Bronchial smooth muscle cell (primary cell): ENCODE data around the gene TTC3. TPM values are rescaled to one million over a fixed set of nuclear protein-coding genes. Genes with fewer than 3 reads are reported as not detected.

Experiments used
- total RNA-seq: library from RNA; depleted of rRNA; stranded (reverse); fragments of >200 nt; gene quantifications from 2 replicates; pipeline ENCODE4 v1.2.1, GENCODE V29; 2014

The TTC3 gene, protein sequence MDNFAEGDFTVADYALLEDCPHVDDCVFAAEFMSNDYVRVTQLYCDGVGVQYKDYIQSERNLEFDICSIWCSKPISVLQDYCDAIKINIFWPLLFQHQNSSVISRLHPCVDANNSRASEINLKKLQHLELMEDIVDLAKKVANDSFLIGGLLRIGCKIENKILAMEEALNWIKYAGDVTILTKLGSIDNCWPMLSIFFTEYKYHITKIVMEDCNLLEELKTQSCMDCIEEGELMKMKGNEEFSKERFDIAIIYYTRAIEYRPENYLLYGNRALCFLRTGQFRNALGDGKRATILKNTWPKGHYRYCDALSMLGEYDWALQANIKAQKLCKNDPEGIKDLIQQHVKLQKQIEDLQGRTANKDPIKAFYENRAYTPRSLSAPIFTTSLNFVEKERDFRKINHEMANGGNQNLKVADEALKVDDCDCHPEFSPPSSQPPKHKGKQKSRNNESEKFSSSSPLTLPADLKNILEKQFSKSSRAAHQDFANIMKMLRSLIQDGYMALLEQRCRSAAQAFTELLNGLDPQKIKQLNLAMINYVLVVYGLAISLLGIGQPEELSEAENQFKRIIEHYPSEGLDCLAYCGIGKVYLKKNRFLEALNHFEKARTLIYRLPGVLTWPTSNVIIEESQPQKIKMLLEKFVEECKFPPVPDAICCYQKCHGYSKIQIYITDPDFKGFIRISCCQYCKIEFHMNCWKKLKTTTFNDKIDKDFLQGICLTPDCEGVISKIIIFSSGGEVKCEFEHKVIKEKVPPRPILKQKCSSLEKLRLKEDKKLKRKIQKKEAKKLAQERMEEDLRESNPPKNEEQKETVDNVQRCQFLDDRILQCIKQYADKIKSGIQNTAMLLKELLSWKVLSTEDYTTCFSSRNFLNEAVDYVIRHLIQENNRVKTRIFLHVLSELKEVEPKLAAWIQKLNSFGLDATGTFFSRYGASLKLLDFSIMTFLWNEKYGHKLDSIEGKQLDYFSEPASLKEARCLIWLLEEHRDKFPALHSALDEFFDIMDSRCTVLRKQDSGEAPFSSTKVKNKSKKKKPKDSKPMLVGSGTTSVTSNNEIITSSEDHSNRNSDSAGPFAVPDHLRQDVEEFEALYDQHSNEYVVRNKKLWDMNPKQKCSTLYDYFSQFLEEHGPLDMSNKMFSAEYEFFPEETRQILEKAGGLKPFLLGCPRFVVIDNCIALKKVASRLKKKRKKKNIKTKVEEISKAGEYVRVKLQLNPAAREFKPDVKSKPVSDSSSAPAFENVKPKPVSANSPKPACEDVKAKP (N-terminal part only)
- 162 and 289 TPM in 2 replicates for total RNA-seq

DNA sequence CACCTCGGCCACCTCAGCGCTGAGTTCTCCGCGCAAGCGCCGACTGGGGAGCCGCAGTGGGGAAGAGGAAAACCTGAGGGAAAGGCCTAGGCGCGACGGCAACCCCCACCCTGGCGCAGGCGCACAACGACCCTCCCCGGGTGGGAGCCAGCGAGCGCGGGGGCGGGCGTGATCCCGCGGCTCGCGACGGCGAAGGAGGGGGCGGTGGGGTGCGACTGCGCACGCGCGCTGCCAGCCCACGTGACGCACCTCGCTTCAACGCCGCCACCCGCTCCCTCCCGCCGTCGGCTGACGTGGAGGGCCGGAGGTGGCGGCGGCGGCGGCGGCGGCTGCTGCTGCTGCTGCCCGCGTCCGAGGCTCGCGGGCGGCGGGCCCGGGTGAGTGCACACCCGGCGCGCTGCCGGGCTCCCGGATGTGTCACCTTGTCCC is at the start of gene TTC3, which contains the start of gene PIGP:
Gene TTC3, plus strand, starts transcription at position 267 of the 429 bp plus-strand sequence. CDS start 14,004 bp downstream, outside the sequence.
Gene PIGP, minus strand, starts transcription at position 84 of the 429 bp plus-strand sequence. CDS start 556 bp downstream, outside the sequence.

Other genes with a start within 250 kb of the TTC3 start
- gene HLCS, start 106.6 kb upstream of the TTC3 start, total RNA-seq: 17.4 and 28.4 TPM in 2 replicates
- not detected in 2 replicates for gene RIPPLY3, start 66.6 kb upstream of the TTC3 start, total RNA-seq
- gene PIGP, start 183 bp upstream of the TTC3 start, total RNA-seq: 2.7 and 3.2 TPM in 2 replicates
- gene VPS26C, start 194.1 kb downstream of the TTC3 start, total RNA-seq: 64.8 and 79.9 TPM in 2 replicates